ENCODE results near the gene ADARB2.
"Not testable (repeated sequence)": the region's sequence is repeated elsewhere in the genome, so short reads cannot be mapped to it uniquely, and the experiment has no call there.

ADARB2 gene

DNA sequence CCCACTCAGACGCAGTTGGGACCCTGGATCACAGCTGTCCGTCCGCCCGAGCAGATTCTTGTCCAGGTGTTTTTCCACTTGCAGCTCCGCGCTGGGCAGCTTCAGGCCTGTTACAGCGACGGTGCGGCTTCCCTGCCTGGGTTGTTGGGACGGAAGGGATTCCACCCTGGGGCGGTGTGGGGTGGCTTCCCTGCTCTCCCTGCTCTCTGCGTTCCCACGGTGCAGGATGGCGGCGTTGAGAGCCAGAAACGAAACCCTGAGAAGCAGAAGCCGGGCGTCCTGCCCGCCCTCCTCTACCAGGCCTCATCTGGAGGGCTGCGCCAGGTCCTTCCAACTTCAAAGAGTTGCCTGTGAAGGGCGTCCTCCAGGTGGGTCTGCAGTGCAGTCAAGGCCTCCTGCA lies 194.4 kb downstream of the ADARB2 start:
- no peak for DNase-seq (ENCODE audit: extremely low spot score)
- ChIA-PET CTCF (interaction anchor here (0.5 kb wide), 1 partner anchor 57 kb away, joined by 3 read pairs; no protein-coding TSS in a partner anchor), POLR2A (no interaction called here)
- TF ChIP-seq PKNOX1 (IDR thresholded peaks at IDR 0.05): no peak
- TF ChIP-seq L3MBTL2 (conservative IDR thresholded peaks at IDR 0.05): no peak
- TF ChIP-seq LEF1 (IDR thresholded peaks at IDR 0.05; ENCODE audit: borderline replicate concordance): no peak
- no peak for TF ChIP-seq ARNT (IDR thresholded peaks at IDR 0.05)
- no peak for TF ChIP-seq CTBP1 (IDR thresholded peaks at IDR 0.05; ENCODE audit: borderline replicate concordance)
- no peak for TF ChIP-seq SP1 (IDR thresholded peaks at IDR 0.05)
- no peak for TF ChIP-seq NFRKB (IDR thresholded peaks at IDR 0.05)
- no peak for TF ChIP-seq SUZ12 (IDR thresholded peaks at IDR 0.05)
- TF ChIP-seq FOXA1 (IDR thresholded peaks at IDR 0.05): no peak
- no peak for TF ChIP-seq FOXK2 (IDR thresholded peaks at IDR 0.05)
- no peak for TF ChIP-seq TARDBP (IDR thresholded peaks at IDR 0.05)
- no peak for TF ChIP-seq ELF4 (IDR thresholded peaks at IDR 0.05)
- no peak for TF ChIP-seq HDGF (IDR thresholded peaks at IDR 0.05; ENCODE audit: borderline replicate concordance)
- TF ChIP-seq FOXM1 (IDR thresholded peaks at IDR 0.05; ENCODE audit: borderline replicate concordance): no peak
- no peak for TF ChIP-seq ZNF384 (IDR thresholded peaks at IDR 0.05)
- no peak for TF ChIP-seq BHLHE40 (IDR thresholded peaks at IDR 0.05; ENCODE audit: borderline replicate concordance)

DNA sequence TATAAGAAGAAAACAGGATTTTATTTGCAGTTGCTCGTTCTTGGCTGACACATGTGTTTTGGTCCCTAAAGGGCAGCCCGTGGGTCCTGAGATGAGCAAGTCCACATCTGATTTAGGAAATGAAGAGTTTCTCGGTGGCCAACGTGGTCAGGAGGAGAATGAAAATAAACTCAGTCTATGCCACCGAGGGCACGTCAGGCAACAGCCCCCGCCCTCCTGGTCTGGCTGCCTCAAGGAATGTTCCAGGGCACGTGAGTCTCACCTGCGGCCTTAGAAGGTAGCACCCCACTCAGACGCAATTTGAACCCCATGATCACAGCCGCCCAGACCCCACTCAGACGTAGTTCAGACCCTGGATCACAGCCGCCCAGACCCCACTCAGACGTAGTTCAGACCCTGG lies 197.2 kb downstream of the ADARB2 start:
- ChIA-PET CTCF (no interaction called here), POLR2A (no interaction called here)
- no peak for TF ChIP-seq FOXM1 (IDR thresholded peaks at IDR 0.05; ENCODE audit: borderline replicate concordance)
- no peak for TF ChIP-seq SP1 (IDR thresholded peaks at IDR 0.05)
- TF ChIP-seq SUZ12 (IDR thresholded peaks at IDR 0.05): no peak
- TF ChIP-seq FOXK2 (IDR thresholded peaks at IDR 0.05): no peak
- TF ChIP-seq FOXA1 (IDR thresholded peaks at IDR 0.05): no peak
- no peak for TF ChIP-seq BHLHE40 (IDR thresholded peaks at IDR 0.05; ENCODE audit: borderline replicate concordance)
- TF ChIP-seq ARNT (IDR thresholded peaks at IDR 0.05): no peak
- TF ChIP-seq LEF1 (IDR thresholded peaks at IDR 0.05; ENCODE audit: borderline replicate concordance): no peak
- no peak for DNase-seq (ENCODE audit: extremely low spot score)

GRCh38 chr10:1539216-1539615 lies 198.1 kb downstream of the ADARB2 start:
- no peak for DNase-seq (ENCODE audit: extremely low spot score)
- no peak for TF ChIP-seq SUZ12 (IDR thresholded peaks at IDR 0.05)
- TF ChIP-seq BHLHE40 (IDR thresholded peaks at IDR 0.05; ENCODE audit: borderline replicate concordance): no peak
- TF ChIP-seq ARNT (IDR thresholded peaks at IDR 0.05): no peak
- TF ChIP-seq L3MBTL2 (conservative IDR thresholded peaks at IDR 0.05): no peak
- no peak for TF ChIP-seq ELF4 (IDR thresholded peaks at IDR 0.05)
- no peak for TF ChIP-seq ZNF384 (IDR thresholded peaks at IDR 0.05)
- no peak for TF ChIP-seq TARDBP (IDR thresholded peaks at IDR 0.05)
- TF ChIP-seq LEF1 (IDR thresholded peaks at IDR 0.05; ENCODE audit: borderline replicate concordance): no peak
- no peak for TF ChIP-seq FOXA1 (IDR thresholded peaks at IDR 0.05)
- no peak for TF ChIP-seq PKNOX1 (IDR thresholded peaks at IDR 0.05)
- TF ChIP-seq HDGF (IDR thresholded peaks at IDR 0.05; ENCODE audit: borderline replicate concordance): no peak
- no peak for TF ChIP-seq NFRKB (IDR thresholded peaks at IDR 0.05)
- TF ChIP-seq FOXK2 (IDR thresholded peaks at IDR 0.05): no peak
- TF ChIP-seq FOXM1 (IDR thresholded peaks at IDR 0.05; ENCODE audit: borderline replicate concordance): no peak
- TF ChIP-seq SP1 (IDR thresholded peaks at IDR 0.05): no peak
- TF ChIP-seq CTBP1 (IDR thresholded peaks at IDR 0.05; ENCODE audit: borderline replicate concordance): no peak
- POLR2A ChIA-PET: interaction anchor here (0.6 kb wide), 1 partner anchor 374 kb away, joined by 3 read pairs; no protein-coding TSS in a partner anchor
- CTCF ChIA-PET: no interaction called here

DNA sequence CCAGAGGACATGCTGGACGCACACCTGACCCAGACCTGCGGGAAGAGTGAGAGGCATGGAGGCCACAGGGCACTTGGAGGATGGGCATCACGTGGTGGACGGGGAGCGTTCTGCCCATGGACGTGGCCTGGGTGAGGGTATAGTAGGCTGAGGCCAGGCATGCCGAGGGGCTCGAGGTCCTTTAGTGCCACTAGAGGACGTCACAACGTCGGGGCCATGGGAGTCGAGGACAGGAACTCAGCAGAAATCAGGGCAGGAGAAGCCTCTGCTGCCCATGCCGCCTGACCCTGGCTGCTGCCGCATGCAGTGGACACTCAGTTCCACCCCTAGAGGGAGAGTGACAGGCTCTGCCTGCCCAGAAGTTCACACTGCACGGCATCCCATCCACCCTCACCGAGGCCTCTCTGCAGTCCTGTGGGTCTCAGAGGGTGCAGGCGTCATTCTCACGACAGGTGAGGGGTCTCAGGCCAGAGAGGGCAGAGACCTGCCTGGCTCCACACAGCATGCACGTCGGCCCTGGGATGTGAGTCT lies 198.7 kb downstream of the ADARB2 start:
- no peak for DNase-seq (ENCODE audit: extremely low spot score)
- ChIA-PET CTCF (no interaction called here), POLR2A (no interaction called here)
- TF ChIP-seq L3MBTL2 (conservative IDR thresholded peaks at IDR 0.05): no peak
- TF ChIP-seq SUZ12 (IDR thresholded peaks at IDR 0.05): no peak
- TF ChIP-seq HDGF (IDR thresholded peaks at IDR 0.05; ENCODE audit: borderline replicate concordance): no peak

GRCh38 chr10:1538121-1538520 lies 199.2 kb downstream of the ADARB2 start:
- DNase-seq (ENCODE audit: extremely low spot score): no peak
- TF ChIP-seq LEF1 (IDR thresholded peaks at IDR 0.05; ENCODE audit: borderline replicate concordance): no peak
- no peak for TF ChIP-seq TARDBP (IDR thresholded peaks at IDR 0.05)
- no peak for TF ChIP-seq ZNF384 (IDR thresholded peaks at IDR 0.05)
- no peak for TF ChIP-seq SP1 (IDR thresholded peaks at IDR 0.05)
- no peak for TF ChIP-seq FOXM1 (IDR thresholded peaks at IDR 0.05; ENCODE audit: borderline replicate concordance)
- no peak for TF ChIP-seq ELF4 (IDR thresholded peaks at IDR 0.05)
- no peak for TF ChIP-seq PKNOX1 (IDR thresholded peaks at IDR 0.05)
- TF ChIP-seq SUZ12 (IDR thresholded peaks at IDR 0.05): no peak
- TF ChIP-seq ARNT (IDR thresholded peaks at IDR 0.05): no peak
- CTCF ChIA-PET: no interaction called here
- POLR2A ChIA-PET: no interaction called here

GRCh38 chr10:1537449-1537848 lies 199.9 kb downstream of the ADARB2 start:
- CTCF ChIA-PET, POLR2A ChIA-PET: not testable (repeated sequence)

DNA sequence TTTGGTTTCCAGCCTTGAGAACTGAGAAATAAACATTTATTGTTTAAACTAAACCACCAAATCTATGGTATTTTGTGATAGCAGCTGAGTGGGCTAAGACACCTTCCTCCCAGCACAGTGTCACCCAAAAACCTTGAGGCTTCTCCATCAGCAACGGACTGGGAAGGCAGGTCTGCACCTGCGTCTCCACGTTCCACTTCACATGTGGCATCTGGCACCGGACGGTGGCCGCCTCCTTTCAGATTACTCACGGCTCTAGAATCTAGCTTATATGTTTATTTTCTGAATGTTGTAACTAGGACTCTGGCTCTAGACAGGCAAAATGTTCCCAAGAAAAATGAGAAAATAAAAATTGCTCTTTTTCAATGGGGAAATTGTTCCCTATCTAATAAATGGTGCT lies 201.0 kb downstream of the ADARB2 start:
- TF ChIP-seq FOXK2 (IDR thresholded peaks at IDR 0.05): no peak
- no peak for TF ChIP-seq LEF1 (IDR thresholded peaks at IDR 0.05; ENCODE audit: borderline replicate concordance)
- no peak for TF ChIP-seq L3MBTL2 (conservative IDR thresholded peaks at IDR 0.05)
- no peak for DNase-seq (ENCODE audit: extremely low spot score)
- ChIA-PET CTCF (no interaction called here), POLR2A (no interaction called here)

More at GRCh38 chr10:1537449-1537848, 199.9 kb downstream of the ADARB2 start:
- DNase-seq (ENCODE audit: extremely low spot score): not testable (repeated sequence)

All from HEK293T (cell line).